Activated CD4-positive, alpha-beta T cell treated with anti-CD3 and anti-CD28 coated beads, Interleukin-2, Interleukin-6, amounts not matched to agents 100 ng/mL and 50 ng/mL, durations not matched to agents 16 hours and 8 hours (primary cell): ENCODE results near the gene EMP1.
A peak's percentile ranks its signal among the peaks of the same experiment; 100 is the strongest.
"Not testable (repeated sequence)": the region's sequence is repeated elsewhere in the genome, so short reads cannot be mapped to it uniquely, and the experiment has no call there.

ENCODE experiments used
- DNase-seq: peaks from one replicate; pipeline ENCODE4 v3.0.0-alpha.2; 2020

The EMP1 gene

DNA sequence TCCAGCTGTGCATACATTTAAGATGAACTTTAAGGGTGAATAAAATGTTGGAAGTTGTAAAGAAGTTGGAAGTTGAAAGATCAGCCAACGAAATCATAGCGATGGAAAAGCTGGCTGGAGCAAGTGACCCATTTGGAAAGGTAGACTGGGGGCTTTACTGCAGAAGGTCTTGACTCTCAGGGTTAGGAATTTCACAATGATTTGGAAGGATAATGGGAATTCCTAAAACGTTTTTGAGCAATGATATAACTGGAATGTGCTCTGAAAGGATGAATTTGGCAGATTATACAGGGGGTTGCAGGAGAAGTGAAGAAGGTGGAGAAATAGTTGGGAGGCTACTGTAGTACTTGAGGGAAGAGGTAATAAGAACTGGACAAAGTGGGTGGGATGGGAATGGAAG lies 27.4 kb downstream of the EMP1 start:
- no peak for DNase-seq

DNA sequence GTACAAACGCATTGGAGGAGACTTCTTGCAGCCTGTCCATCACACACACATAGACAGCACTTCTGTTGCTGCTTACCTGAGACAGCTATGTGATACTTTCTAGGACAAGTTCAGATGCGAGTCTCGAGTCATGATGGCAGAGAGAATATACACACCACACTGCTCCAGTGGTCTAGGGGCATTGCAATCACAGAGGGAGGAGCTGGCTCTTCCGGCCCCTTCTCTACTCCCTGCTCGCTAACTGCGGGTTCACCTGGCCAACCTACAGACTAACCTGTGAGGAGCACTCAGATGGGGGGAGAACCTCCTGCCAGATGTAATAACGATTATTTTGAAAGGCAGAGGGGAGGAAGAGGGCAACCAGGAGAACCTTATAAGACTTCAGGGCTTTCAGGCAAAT lies 30.7 kb downstream of the EMP1 start:
- DNase-seq, result no peak

DNA sequence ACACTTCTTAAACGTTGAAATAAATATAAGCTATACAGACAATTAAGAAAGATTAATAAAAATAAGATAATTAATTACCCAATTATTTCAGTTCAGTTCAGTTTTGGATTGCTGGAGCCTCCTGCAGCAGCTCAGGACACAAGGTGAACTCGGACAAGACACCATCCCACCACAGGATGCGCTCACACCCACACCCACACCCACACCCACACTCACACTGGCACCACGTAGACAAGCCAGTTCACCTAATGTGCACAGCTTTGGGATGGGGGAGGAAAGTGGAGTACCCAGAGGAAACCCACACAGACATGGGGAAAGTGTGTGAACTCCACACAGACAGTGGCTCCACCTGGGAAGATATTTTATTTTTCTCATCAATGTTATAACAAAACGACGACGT lies 32.1 kb downstream of the EMP1 start:
- no peak for DNase-seq

DNA sequence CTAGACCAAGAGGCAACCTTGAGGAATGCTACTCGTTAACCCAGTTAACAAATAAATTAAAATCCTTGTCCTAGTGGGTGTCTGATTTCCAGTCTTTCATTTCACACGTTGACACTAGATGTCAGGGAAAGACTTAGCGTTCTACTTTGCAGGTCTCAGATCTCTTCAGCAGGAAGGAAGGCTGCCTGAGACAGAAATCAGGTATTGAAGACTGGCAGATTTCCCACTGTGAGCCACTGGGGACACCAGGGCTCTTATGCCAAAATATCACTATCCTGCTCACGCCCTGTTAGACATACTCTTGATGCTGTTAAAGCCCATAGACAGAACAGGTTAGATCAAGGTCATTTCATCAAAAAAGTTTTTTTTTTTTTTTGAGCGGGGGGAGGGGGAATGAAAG lies 33.0 kb downstream of the EMP1 start:
- DNase-seq, result no peak

DNA sequence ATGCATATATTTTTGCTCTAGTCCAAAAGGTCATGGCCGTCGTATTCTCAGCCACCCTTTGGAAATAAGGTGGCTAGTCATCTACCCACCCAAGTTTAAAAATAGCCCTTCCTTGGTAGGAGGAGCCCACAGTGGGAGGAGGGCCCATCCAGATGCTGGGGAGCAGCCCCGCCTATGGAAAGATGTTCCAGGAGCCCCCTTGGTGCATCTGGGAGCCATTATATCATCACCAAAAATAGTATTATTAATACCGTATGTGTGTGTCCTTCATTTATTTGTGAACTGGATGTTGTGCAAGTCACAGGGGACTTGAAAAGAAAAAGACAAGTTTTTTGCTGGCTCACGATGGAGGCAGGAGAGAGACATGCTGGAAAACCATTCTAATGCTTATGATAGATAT lies 34.0 kb downstream of the EMP1 start:
- no peak for DNase-seq

DNA sequence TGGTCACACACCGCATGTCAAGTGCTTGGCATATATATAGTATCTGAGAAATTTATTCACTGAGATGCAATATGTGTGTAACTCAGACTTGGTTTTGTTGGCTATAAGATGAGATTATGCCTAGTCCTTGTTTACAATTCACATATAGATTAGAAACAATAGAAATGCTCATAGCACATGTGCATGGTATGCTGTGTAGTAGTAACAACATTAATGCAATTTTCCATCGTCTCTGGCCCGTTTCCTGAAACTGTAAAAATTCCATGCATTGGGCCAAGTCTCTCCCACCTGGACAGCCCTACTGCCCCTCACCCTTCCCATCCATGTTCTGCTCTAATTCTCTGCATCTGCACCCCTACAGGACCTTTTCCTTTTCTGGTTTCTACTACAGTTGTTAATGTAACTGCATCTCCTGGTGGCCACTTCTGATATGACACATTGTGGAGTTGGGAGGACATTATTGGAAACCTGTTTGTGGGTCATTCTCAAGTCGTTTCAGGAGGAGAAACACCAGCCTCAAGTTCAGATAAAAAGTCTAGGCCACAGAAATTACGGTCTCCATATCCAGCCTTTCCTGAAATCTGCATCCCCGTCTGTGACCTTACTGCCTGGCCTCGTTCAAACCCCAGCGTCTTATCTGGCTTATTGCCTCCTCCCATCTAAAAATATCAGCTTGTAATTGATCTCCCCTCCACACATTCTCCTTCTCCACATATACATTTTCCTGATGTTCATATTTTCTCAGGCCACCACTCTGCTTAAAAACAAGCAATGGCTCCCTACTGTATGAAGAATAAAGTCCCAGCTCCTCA lies 37.5 kb downstream of the EMP1 start:
- DNase-seq, result peak; percentile 59

DNA sequence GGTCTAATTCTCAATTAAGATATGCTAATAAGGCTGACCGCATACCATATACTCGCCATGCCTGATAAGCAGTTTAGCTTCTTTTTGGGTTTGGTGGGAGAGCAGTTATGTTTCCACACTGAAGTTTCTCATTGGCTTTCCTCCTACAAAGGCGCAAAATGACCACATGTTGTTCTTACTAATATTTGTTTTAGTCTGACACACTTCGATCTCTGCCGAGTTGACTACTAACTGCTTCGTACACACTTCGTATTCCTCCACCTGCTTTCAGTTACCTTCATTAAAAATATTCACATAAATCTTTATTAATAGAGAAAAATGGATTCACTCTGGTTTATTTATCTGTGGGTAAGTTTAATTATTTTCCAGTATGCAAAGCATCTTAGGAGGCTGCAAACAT lies 41.7 kb downstream of the EMP1 start:
- DNase-seq, result no peak

DNA sequence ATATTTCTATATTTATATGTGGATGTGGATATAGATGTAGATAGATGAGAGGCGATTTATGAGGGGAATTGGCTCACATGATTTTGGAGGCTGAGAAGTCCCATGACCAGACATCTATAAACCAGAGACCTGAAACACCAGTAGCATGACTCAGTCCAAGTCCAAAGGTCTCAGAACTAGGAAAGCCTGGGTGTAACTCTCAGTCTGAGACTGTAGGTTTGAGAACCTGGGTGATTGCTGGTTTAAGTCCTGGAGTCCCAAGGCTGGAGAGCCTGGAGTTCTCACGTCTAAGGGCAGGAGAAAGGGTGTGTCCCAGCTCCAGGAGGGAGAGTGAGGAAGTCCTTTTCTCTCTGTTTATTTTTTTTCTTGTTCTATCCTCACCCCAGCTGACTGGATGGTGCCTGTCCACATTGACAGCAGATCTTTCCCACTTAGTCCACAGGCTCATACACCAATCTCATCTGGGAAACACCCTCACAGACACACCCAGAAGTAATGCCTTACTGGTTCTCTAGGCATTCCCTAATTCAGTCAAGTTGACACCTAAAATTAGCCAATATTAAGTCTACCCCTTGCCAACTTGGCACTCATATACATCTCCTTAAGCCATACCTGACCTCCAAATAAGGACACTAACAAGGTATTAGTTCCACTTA lies 45.4 kb downstream of the EMP1 start:
- no peak for DNase-seq

DNA sequence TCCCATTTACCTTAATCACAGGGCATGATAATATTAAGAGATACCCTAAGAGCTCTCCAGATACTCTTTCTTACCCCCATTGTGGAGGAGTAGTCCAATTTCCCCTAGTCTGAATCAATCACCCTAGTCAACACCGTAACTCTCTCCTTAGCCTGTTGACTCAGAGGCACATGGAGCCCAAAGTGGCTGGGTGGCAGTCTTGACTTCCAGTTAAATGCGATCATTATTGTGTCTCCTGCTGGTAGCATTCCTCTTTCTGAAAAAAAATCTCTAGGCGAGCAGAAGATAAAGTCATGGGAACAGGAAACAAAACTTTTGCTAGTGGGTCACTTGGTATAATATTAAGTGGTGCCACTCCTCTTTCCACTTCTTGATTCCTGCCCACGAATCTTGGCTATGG lies 46.4 kb downstream of the EMP1 start:
- no peak for DNase-seq

DNA sequence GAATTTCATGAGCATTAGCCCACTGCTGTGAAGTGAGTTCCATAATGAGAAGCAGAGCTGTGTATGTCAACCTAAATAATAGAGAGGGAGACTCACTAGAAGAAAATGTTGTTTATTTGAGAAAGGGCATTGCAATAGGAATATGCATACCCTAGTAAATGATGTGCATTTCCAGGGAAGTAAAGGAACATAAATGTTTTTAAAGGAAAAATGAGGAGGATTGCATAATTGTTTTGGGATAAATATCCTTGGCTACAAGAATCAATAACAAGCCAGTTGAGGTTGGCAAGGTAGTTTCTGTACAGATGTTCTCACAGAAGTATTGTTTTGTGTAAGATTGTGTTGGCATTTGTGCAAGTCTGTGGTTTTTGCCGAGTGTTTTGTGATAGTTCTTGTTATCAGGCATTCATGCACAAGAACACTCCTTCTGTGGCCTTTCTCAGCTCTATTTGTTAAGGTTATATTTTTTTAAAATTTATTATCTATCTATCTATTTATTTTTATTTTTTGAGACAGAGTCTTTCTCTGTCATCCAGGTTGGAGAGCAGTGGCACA lies 47.1 kb downstream of the EMP1 start:
- DNase-seq, result no peak

DNA sequence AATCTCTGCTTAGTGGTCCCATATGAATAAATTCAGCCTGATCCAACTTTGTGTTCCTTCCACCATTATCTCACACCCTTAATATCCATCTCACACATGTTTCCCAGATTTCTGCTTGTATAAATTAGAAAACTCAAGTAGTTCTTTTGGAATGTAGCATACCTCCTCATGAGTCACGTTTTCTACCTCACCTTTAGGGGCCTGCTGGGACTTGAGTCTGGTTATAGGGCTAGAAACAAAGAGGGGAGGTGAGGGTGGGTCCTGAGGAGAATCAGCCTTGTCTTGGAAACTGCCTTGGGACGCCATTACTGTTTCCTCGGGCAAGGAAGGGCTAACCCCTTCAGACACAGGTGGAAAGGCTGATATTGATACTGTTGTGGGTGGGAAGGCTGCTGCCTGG lies 51.1 kb downstream of the EMP1 start:
- no peak for DNase-seq

DNA sequence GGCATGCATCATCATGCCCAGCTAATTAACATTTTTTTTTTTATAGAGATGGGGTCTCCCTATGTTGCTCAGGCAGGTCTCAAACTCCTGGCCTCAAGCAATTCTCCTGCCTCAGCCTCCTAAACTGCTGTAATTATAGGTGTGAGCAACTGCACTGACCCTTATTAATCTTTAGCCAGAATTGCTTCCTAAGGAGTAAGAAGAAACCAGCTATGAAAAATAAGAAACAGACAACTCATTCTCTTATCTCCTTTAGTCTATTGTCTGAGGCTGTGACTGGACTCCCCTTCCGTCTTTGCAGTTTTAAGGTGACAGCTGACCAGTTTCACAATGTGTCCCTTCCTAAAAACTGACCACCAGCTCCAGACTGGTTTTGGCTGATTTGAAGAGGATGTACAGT lies 52.4 kb downstream of the EMP1 start:
- DNase-seq, result no peak

DNA sequence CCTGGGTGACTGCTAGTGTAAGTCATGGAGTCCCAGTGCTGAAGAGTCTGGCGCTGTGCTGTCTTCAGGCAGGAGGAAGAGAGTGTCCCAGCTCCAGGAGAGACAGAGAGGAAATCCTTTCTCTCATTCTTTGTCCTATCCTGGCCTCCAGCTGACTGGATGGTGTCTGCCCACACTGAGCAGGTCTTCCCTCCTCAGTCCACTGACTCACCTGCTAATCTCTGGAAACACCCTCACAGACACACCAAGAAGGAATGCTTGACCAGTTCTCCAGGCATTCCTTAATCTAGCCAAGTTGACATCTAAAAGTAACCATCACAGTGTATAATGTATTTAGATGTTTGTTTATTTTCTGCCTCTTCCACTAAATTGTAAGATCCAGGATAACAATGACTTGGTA lies 53.9 kb downstream of the EMP1 start:
- DNase-seq, result no peak

DNA sequence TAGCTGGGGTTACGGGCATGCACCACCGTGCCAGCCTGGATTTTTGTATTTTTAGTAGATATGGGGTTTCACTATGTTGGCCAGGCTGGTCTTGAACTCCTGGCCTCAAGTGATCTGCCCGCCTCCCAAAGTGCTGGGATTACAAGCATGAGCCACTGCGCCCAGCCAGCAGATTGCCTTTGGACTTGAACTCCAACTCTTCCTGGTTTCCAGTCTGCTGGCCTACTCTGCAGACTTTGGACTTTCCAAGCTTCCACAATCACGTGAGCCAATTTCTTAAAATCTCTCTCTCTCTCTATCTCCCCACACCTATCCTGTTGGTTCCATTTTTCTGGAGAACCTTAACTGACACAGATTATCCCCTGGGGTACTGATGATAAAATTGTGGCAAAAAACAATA lies 55.0 kb downstream of the EMP1 start:
- no peak for DNase-seq

DNA sequence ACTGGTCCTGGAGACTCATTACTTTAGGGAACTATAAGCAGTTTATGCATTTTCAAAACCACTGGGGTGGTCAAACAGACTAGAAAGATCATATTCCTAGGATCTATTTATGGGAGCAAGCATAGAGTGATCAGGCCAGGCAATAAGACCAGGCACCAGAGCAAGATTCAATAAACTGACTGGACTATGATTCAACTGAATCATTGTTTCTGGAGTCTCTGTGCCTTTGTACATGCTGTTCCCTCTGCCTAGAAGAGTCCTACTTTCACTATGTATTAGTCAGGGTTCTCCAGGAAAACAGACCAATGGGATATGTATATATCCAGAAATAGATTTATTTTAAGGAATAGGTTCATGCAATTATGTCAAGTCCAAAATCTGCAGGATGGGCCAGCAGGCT lies 55.5 kb downstream of the EMP1 start:
- DNase-seq, result no peak

DNA sequence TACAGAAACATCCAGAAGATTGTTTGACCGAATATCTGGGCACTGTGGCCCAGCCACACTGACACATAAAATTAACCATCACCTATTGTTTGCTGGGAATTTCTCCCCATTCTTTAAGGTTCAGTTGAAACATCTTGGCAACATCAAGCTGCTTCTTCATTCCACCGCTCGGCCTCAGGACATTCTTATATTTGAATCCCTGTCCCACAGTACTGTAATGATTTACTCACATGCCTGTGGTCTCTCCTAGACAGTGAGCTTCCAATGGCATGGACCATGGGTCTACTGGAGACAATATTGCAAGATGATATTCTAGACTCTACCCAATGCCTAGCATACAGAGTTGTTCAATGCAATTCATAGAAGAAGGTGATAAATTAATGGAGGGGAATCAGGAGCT lies 56.1 kb downstream of the EMP1 start:
- DNase-seq, result no peak

DNA sequence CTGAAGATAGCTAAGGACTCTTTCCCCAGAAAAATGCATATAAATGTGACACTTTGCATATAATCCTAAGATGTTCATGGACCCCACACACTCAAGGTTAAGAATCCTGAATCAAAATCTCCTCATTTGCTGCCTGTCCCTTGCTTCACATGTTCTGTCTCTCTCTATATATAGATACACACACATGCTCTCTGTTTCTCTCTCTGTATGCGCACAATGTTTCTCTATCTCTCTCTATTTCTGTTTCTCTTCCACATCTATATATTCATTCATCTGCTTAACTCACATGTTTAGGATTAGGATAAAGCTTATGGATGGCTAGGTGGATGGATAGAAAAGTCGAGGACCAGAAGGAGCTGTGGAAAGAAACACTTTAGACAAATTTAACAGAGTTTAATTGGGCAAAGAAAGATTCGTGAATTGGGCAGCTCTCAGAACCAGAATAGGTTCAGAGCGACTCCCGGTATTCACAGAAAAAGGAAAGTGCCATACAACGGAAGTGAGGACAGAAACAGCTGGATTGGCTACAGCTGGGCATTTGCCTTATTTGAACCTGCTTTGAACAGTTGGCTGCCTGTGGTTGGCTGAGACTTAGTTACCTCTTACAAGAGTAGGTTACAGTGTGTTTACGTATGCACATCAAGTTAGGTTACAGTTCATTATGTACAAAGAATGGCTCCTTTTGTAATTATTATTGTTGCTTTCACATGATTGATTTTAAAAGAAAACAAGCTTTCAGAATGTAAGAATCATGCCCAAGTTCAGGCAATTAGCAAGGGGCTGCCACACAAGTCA lies 57.6 kb downstream of the EMP1 start:
- DNase-seq, result no peak

DNA sequence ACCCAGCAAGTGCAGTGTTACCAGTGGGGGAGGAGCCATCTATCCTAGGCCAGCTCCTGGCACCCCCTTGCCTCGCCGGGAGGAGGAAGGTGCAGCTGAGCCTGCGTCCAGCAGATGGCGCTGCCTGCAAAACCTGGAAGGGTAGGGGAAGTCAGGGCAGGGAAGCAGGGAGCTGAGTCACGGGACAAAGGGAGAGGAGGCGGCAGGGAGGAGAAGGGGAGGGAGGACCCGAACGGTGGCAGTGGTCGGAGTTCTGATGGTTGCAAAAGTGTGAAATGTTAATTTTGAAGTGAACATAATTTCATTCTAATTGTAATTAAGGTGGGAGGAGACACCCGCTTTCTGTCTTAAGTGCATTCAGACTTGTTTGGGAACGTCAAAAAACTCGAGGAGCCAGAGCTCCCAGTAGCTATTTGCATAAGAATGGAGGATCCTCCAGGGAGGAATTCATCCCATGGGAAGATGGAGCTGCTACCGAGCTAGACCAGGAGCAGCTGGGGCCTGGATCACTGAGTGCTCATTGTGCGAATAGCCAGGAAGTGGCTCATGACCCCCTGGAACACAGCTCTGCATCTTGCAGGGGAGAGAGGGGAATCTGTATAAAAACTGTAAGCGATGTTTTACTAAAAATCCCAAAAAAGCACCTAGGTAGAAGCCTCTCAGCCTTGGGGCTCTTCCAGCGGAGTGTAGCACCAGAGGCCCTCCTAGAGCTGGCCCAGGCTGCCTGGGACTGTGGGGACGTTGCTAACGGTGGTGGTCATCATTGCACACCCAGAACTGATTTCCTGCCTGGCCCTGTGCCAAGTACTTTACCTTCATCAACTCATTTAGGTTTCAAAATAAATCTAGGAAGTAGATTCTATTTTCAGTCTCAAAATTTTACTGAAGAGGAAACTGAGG lies 59.5 kb downstream of the EMP1 start:
- DNase-seq, result peak; percentile 91

DNA sequence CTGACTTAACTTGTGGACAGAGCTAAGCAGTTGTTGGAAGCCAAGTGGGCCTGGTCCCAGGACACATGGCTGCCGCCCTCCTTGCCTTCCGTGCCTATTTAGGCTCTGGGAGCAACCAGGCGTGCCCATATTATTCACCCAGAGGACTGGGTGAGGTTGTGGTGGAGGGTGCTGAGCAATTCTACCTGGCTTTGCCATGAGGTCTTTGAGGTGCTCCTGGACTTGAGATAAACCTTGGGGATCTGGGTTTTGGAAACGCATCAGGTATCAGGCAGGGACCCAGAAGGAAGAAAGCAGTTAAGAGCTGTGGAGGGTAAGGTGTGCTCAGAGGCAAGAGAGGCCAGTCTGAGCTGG lies 60.1 kb downstream of the EMP1 start:
- DNase-seq, result no peak

DNA sequence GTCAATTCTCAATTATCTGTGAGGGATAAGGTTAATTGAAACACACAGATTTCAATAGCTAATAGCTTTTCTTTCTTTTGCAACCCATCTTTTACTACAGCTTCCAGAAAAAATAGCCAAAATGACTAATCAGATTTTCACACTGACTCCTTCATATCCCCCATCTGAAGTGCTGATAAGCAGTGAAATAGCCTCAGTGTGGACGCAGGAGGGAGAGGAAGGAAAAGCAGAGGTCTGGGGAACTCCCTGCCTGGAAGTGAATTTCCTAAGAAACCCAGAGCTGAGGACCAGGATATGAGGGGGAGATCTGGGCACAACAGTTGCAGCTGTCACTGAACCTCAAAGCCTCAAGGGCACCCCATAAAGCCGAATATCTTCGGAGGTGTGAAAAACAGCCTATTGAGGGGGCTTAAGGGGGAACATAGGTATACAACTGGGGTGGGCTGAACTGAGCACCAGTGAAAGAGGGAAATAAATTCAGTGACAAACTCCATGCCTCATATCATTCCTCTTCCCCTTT lies 60.9 kb downstream of the EMP1 start:
- no peak for DNase-seq

DNA sequence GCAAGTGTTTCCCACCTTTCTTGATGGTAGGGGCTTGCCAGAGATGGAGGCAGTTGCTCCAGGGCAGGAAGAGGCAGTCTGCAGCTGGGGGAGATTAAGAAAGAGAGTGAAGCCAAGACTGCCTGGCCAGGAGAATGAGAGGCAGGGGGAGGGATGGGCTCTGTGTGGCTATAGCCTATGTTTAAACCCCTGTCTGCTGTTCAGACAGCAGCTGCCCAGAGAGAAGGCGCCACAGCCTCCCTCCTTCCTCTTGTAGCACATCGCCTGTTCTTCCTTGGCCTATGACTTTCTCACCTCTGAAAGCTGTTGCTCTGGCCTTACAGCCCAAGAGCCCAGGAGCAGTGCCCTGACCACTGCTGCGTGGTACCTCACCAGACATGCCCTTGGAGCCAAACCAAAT lies 61.7 kb downstream of the EMP1 start:
- no peak for DNase-seq

DNA sequence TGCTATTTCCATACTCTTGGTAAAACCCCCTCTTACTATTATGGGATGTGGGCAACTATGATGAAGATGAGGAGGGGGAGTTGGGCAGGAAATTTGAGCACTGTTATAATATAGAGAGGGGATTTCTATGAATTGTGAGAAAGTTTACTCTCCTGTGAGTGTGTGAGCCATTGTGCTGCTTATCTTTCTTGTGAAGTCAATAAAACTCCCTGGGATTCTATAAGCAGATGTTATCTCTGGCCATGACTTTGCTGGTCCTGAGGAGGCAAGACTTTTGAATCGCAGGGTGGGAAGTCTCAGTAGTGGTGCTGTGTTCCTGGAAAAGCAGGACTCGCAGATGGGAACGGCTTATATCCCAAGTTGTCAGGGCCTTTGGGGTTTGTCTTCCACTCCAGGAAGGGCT lies 62.2 kb downstream of the EMP1 start:
- no peak for DNase-seq

DNA sequence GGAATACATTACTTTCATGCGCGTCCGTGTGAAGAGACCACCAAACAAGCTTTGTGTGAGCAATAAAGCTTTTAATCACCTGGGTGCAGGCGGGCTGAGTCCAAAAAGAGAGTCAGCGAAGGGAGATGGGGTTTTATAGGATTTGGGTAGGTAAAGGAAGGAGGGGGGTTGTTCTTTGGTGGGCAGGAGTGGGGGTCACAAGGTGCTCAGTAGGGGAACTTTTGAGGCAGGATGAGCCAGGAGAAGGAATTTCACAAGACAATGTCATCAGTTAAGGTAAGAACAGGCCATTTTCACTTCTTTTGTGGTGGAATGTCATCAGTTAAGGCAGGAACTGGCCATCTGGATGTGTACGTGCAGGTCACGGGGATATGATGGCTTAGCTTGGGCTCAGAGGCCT lies 63.1 kb downstream of the EMP1 start:
- not testable (repeated sequence) for DNase-seq
